Activated T-helper 2 cell treated with anti-CD3 and anti-CD28 coated beads, Interferon-gamma antibody, Interleukin-2, Interleukin-4, amounts not matched to agents 10 μg/mL and 5 μg/mL and 100 μg/mL, durations not matched to agents 14 hours and 24 hours and 36 hours (primary cell): Measurements from ENCODE around the gene ESPN. TPM values are rescaled to one million over a fixed set of nuclear protein-coding genes. Genes with fewer than 3 reads are reported as not detected.
"Not testable (repeated sequence)": the region's sequence is repeated elsewhere in the genome, so short reads cannot be mapped to it uniquely, and the experiment has no call there.

Experiments
- DNase-seq: peaks from one replicate; pipeline ENCODE4 v3.0.0; 2021; ENCODE audit warnings: low spot score
- H3K27ac Mint-ChIP-seq: one replicate; pipeline ENCODE4 v1.8.0; 2021; ENCODE audit warnings: mixed read lengths
- H3K27me3 Mint-ChIP-seq: one replicate; pipeline ENCODE4 v1.8.0; 2021; ENCODE audit warnings: low read depth, mixed read lengths
- H3K36me3 Mint-ChIP-seq: one replicate; pipeline ENCODE4 v1.8.0; 2021; ENCODE audit warnings: low read depth, mixed read lengths
- H3K4me1 Mint-ChIP-seq: one replicate; pipeline ENCODE4 v1.8.0; 2021; ENCODE audit warnings: low read depth, mixed read lengths
- H3K4me3 Mint-ChIP-seq: one replicate; pipeline ENCODE4 v1.8.0; 2021; ENCODE audit warnings: low read depth, mild to moderate bottlenecking, moderate library complexity, mixed read lengths
- H3K9me3 Mint-ChIP-seq: one replicate; pipeline ENCODE4 v1.8.0; 2021; ENCODE audit warnings: mixed read lengths
- intact Hi-C: fragments of 100-400 bp; cut with micrococcal nuclease; formaldehyde crosslinking; loops from one replicate; pipeline ENCODE4 v1.15.1; 2023
- total RNA-seq: library from RNA; stranded (reverse); gene quantifications from 2 replicates; pipeline ENCODE4 v1.2.3, GENCODE V29; 2022

The ESPN gene
- total RNA-seq, 1 donor from 2014 or later, result 1.0 TPM

DNA sequence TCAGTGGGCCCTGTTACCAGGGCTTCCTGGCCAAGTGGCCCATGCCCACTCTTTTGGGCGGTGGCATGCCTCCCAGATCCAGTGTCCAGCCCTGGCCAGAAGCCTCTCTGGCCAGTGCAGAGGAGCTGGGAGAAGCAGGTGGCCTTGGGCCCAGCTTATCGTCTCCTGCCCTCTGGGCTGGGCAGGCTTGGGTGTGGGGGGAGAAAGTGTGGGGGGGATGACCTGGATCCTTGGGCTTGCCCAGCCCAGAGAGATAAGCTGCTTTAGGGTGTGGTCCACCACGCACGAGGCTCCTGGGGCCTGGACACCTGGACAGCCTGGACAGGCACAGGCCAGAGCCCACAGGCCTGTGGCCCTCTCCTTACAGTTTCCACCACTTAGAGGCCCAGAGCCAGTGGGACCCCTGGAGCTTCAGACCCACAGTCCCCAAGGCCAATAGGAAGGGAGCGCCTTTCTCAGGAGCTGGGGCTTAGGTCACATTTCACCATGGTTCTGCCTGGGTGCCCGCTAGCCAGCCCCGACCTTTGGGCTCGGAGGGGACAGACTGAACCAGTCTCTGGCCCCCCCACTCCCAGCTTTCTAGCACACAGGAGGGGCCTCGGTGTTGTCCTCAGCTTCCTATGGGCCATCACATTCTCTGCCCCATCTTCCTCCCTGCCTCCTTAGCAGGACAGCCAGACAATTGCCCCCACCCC, 1.8 kb downstream of the ESPN start:
- no peak overlapping the region for H3K27ac Mint-ChIP-seq
- H3K36me3 Mint-ChIP-seq, result no peaks in the 10 kb centered on the region
- H3K9me3 Mint-ChIP-seq, result no peaks in the 10 kb centered on the region
- peaks cover 3% of the 10 kb centered on the region for H3K4me1 Mint-ChIP-seq
- H3K4me3 Mint-ChIP-seq, result no peak overlapping the region
- intact Hi-C loops, result no loop called here
- no peak for DNase-seq
- peaks cover 38% of the 10 kb centered on the region for H3K27me3 Mint-ChIP-seq

DNA sequence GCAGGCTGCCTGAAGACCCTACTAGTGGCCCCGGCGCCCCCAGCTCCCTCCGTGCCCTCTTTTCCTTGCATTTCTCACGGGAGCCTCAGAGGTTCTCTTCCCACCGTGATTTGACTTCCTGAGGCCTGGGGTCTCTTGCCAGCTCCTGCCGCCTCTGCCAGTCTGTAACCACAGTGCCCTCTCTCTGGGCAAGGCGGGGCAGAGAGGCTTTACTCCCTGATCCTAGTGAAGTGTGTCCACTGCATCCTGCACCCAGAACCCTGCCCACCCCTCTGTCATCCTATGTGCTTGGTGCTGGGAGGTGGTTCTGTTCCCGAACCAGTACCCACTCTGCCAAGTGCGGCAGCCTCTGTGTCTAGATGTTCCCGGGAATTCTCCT, 2.4 kb downstream of the ESPN start:
- no peak for DNase-seq
- Mint-ChIP-seq H3K4me1 (peaks cover 3% of the 10 kb centered on the region), H3K9me3 (no peaks in the 10 kb centered on the region), H3K27ac (no peak overlapping the region), H3K27me3 (peaks cover 34% of the 10 kb centered on the region), H3K4me3 (no peak overlapping the region), H3K36me3 (no peaks in the 10 kb centered on the region)
- intact Hi-C loops, result no loop called here

DNA sequence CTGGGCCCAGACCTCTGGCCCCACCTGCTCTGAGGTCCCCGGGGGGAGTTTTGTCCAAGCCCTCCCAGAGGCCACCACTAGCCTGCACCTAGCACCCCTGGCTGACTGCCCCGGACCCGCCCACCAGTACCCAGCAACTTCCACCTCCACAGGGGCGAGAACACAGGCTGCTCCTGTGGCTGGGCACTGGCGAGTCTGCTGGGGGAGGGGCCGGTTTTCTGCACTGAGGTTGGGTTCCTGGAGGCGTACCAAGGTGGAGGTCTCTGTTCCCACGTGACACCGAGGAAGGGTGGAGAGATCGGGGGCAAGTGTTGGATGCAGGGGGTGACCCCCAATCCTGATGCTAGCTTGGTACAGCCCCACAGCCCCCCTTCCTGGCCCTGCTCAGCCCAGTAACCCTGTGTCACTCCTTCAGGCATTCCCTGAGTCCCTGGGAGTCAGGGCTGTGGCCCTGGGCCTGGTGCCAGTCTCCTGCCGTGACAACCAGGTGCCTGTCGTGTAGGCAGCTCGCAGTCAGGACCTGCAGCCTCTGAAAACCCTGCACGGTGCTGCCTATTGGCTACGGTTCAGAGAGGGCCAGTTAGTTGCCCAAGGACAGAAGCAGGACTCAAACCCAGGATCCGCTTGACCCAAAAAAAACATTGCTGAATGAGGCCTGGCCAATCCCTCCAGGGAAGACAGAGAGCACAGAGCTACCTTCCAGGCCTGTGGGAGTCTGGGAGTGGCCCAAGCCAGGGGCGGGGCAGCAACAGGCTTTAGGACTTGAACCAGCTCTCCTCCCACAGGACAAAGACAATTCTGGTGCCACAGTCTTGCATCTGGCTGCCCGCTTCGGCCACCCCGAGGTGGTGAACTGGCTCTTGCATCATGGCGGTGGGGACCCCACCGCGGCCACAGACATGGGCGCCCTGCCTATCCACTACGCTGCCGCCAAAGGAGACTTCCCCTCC, 3.1 kb downstream of the ESPN start:
- Mint-ChIP-seq H3K36me3 (no peaks in the 10 kb centered on the region), H3K27ac (no peak overlapping the region), H3K4me3 (no peak overlapping the region), H3K27me3 (peaks cover 31% of the 10 kb centered on the region), H3K4me1 (peaks cover 3% of the 10 kb centered on the region), H3K9me3 (no peaks in the 10 kb centered on the region)
- intact Hi-C loops, result no loop called here
- DNase-seq, result no peak

DNA sequence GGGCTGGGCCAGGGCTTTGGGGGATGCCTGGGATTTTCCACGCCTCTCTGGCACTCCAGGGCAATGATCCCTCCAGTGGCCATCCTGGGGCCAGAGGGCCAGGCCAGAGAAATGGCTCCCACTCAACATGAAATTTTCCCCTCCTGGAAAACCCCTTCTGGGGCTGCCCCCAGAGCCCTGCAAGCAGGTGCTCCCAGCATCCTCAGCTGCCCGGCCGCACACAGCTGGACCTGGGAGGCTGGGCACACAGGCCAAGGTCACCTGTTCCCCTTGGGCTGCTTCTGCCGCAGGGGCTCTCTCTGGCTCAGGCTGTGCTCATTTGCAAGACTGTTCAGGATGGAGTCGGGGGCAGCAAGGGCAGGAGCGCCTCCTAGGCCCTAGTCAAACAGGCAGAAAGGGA, 3.9 kb downstream of the ESPN start:
- H3K36me3 Mint-ChIP-seq, H3K27ac Mint-ChIP-seq, DNase-seq, intact Hi-C loops, H3K4me3 Mint-ChIP-seq, H3K9me3 Mint-ChIP-seq, H3K4me1 Mint-ChIP-seq: not testable (repeated sequence)
- H3K27me3 Mint-ChIP-seq, result peaks cover 28% of the 10 kb centered on the region

DNA sequence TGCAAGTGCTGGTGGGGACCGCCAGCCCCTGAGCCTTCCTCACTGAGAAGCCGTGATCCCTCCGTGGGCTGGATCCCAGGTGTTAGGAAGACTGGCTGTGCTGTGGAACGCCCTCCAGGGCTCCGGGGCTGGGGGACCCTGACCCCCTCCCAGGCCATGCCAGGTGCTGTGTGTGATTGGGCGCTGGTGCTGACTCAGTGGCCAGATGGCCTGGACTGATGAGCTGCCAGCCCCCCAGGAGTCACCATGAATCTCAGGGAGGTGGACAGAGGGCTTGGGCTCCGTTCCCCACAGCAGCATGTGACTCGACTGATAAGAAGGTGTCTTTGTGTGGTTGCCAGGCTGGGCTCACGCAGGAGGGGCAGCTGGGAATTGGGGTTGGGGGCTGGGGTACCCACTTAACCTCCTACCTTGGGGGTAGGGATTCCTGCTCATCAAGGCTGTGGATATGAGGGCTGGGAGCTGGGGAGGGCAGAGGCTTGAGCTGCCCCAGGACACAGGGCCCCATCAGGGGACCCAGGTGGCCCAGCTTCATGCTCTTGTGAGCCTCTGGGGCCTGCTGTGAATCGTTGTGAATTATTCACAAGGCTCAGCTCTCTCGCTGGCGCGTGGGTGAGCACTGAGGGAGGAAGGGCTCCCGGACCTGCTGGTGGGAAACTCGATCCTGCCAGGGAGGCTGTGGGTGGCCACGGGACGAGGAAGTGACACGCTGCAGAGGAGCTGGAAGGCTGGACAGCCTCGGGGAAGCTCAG, 5.3 kb downstream of the ESPN start:
- H3K27ac Mint-ChIP-seq, DNase-seq, H3K9me3 Mint-ChIP-seq, intact Hi-C loops, H3K4me1 Mint-ChIP-seq, H3K4me3 Mint-ChIP-seq, H3K36me3 Mint-ChIP-seq: not testable (repeated sequence)
- peaks cover 27% of the 10 kb centered on the region for H3K27me3 Mint-ChIP-seq

DNA sequence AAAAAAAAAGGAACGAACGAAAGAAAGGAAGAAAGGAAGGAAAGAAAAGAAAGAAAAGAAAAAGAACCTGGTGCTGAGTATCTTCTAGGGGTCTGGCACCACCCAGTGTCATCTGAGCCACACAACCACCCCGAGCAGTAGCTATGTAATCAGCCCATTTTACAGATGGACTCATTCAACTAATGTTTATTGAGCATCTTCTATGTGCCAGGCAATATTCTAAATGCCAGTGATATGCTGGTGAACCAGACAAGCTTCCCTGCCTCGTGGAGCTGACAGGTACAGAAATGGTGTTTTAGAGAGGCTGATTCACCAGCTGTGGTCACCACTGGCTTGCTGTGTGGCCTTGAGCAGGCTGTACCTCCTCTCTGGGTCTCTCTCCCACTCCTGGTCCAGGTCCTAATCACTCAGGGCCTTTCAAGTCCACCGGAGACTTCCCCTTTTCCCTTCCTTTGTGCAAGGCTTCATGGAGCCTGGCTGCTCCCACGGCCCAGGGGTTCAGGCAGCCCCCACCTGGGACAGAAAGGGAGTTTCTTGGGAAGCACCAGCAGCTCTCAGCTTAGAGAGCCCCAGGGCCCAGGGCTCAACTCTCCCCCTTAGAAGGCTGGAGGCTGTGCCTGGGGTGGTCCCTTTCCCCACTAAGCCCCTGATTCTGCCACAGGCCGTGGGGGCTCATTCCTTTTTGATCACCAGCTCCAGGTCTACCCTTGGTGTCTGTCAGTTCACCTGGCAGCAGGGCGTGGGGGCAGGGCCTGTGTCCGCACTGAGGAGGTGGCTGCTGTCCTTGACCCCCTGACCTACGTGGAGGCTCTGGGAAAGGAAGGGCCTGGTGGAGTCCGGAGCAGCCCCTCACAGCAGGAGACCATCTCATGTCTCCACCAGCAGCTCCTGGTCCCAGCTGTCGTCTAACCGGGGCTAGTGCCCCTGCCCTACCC, 7.3 kb downstream of the ESPN start:
- H3K9me3 Mint-ChIP-seq, H3K36me3 Mint-ChIP-seq, DNase-seq, H3K4me1 Mint-ChIP-seq, intact Hi-C loops, H3K27ac Mint-ChIP-seq, H3K4me3 Mint-ChIP-seq: not testable (repeated sequence)
- H3K27me3 Mint-ChIP-seq, result peaks cover 16% of the 10 kb centered on the region

DNA sequence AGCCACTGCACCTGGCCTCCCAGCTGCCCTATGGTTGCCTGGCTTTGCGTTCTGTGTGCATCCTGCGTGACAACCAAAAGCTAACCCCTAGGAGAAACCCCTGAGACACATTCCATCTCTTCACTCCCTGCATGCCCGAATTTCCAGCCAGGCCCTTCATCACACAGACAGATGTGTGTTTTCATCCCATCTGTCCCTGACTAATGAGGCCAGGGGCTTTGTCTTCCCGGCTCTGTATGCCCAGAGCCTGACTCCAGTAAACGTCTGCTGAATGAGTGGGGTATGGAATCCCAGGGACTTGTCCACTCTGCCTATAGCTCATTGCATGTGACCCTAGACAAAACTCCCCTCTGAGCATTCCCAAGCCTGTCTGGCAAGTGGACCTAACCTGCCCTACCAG, 9.6 kb downstream of the ESPN start:
- Mint-ChIP-seq H3K9me3 (no peaks in the 10 kb centered on the region), H3K27ac (no peak overlapping the region), H3K4me1 (peaks cover under 1% of the 10 kb centered on the region), H3K36me3 (no peaks in the 10 kb centered on the region), H3K27me3 (peaks cover 22% of the 10 kb centered on the region), H3K4me3 (no peak overlapping the region)
- intact Hi-C loops, result no loop called here
- no peak for DNase-seq

DNA sequence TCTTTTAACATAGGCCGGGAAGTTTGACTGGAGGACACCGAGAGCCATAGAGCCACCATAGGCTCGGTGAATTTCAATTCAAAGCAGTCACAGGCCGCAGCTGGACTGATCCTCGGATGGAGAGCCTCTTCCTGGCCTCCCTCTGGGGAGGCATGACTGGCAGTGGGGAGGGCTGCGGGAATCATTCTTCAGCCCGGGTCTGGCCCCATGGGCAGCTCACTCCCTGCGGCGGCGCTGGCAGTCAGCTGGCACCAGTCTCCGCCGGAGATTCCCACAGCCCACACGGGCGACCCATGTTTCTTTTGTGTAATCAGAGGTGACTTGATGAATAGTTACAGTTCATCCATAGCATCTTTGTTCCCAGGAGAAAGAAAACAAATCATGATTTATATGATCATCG, 10.6 kb downstream of the ESPN start:
- Mint-ChIP-seq H3K27ac (no peak overlapping the region), H3K36me3 (no peaks in the 10 kb centered on the region), H3K4me1 (peaks cover 3% of the 10 kb centered on the region), H3K4me3 (no peak overlapping the region), H3K9me3 (no peaks in the 10 kb centered on the region), H3K27me3 (peaks cover 20% of the 10 kb centered on the region)
- DNase-seq, result no peak
- intact Hi-C loops, result no loop called here

DNA sequence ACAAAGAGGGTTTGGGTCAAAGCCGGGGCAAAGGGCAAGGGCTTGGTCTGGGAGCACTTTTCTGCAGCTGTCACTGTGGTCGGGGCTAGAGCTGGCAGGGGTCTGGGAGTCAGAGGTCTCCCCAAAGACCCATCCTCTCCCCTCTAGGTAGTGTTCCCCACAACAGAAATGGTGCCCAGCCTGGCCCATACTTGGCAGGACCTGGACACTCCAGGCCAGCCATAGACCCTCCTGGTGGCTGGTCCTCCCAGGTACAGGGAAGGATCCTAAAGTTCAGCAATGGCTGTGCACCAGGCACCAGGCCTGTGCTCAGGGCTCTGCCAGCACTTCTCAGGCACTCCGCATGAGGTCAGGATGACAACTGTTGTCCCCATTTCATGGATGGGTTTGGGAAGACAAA, 11.0 kb downstream of the ESPN start:
- Mint-ChIP-seq H3K4me3 (no peak overlapping the region), H3K9me3 (no peaks in the 10 kb centered on the region), H3K36me3 (no peaks in the 10 kb centered on the region), H3K4me1 (peaks cover 3% of the 10 kb centered on the region), H3K27ac (no peak overlapping the region), H3K27me3 (peaks cover 20% of the 10 kb centered on the region)
- no peak for DNase-seq
- intact Hi-C loops, result no loop called here

DNA sequence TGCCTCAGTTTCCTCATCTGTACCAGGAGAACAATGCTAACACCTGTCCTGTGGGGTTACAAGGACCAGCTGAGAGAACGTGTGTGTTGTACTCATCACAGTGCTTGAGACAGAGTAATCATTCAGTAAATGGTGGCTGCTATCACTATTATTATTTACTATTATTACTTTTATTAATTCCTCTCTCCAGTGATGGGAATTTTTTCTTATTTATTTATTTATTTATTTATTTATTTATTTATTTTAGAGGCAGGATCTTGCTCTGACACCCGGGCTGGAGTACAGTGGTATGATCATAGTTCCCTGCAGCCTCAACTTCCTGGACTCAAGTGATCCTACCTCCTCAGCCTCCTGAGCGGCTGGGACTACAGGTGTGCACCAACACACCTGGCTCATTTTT, 11.7 kb downstream of the ESPN start:
- intact Hi-C loops, result not testable (repeated sequence)
- H3K27me3 Mint-ChIP-seq, result peaks cover 22% of the 10 kb centered on the region

DNA sequence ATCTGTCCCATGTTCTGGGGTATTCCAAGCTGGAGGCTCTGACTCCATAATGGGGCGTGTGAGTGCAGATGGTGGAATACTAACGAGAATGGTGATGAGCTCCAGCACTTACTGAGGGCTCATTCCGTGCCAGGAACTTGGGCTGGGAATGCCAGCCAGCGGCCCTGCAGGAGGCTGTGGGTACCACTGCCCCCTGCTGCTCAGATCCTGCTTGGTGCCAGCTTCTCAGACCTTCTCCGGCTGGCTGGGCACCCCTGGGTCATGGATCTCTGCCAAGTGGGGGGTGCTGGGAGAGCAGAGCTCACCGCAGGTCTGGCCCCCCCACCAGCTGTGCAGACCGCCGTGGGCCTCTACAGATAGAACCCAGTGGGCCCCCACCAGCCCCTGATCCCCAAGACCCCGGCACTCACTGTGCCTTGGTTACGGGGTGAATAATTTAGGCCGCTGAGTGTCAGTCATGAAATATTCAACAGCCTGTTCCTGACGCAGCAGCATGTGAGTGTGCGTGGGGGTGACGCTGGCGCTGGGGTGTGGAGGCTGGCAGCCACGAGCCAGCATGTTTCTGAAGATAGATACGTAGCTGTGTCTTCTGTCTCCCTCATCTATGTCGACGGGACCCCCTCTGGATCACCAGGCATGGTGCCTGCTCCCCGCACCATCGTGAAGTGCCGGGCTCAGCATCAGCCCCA, 12.6 kb downstream of the ESPN start:
- H3K4me1 Mint-ChIP-seq, H3K9me3 Mint-ChIP-seq, H3K27ac Mint-ChIP-seq, intact Hi-C loops, H3K4me3 Mint-ChIP-seq, H3K36me3 Mint-ChIP-seq, DNase-seq: not testable (repeated sequence)
- H3K27me3 Mint-ChIP-seq, result peaks cover 27% of the 10 kb centered on the region

More for the DNA sequence above, 11.7 kb downstream of the ESPN start:
- not testable (repeated sequence) for H3K4me1 Mint-ChIP-seq, H3K9me3 Mint-ChIP-seq, H3K36me3 Mint-ChIP-seq, H3K27ac Mint-ChIP-seq, H3K4me3 Mint-ChIP-seq, DNase-seq
